ENCODE results near the gene CENPP.

- TF ChIP-seq FOXM1 (IDR thresholded peaks at IDR 0.05; ENCODE audit: borderline replicate concordance), result no peak
- no peak for TF ChIP-seq HDGF (IDR thresholded peaks at IDR 0.05; ENCODE audit: borderline replicate concordance)
- TF ChIP-seq ELF4 (IDR thresholded peaks at IDR 0.05), result no peak
- no peak for TF ChIP-seq SUZ12 (IDR thresholded peaks at IDR 0.05)
- no peak for TF ChIP-seq NFRKB (IDR thresholded peaks at IDR 0.05)
- TF ChIP-seq L3MBTL2 (conservative IDR thresholded peaks at IDR 0.05), result no peak
- no peak for TF ChIP-seq SP1 (IDR thresholded peaks at IDR 0.05)
- TF ChIP-seq FOXK2 (IDR thresholded peaks at IDR 0.05), result no peak
- no peak for TF ChIP-seq ZNF384 (IDR thresholded peaks at IDR 0.05)
Measured at GRCh38 chr9:92503156-92503555, 177.4 kb downstream of the CENPP start.
